Bronchial epithelial cell (primary cell): ENCODE data around the gene CFAP45. TPM values are rescaled to one million over a fixed set of nuclear protein-coding genes. Genes with fewer than 3 reads are reported as not detected.

Source experiments
- DNase-seq: peaks from one replicate; pipeline ENCODE4 v3.0.0-alpha.2; 2010; ENCODE audit warnings: low read depth
- FAIRE-seq: peaks from 2 replicates; lab custom pipeline; 2011; peaks lifted over from hg19 to GRCh38; lab: Jason Lieb, UNC
- H3K27me3 ChIP-seq: 2 replicates; pipeline ENCODE4 v1.5.1; 2011; ENCODE audit warnings: low read length; ENCODE audit not compliant: control insufficient read depth, insufficient read depth
- H3K36me3 ChIP-seq: 2 replicates; pipeline ENCODE4 v1.5.1; 2011; ENCODE audit warnings: low read length; ENCODE audit not compliant: control insufficient read depth, insufficient read depth
- H3K4me3 ChIP-seq: 2 replicates; pipeline ENCODE4 v1.5.1; 2011; ENCODE audit warnings: mild to moderate bottlenecking, low read depth, low read length, control low read depth
- CTCF ChIP-seq: IDR thresholded peaks from 2 replicates; pipeline ENCODE4 v1.5.1; 2011; ENCODE audit warnings: mild to moderate bottlenecking, moderate library complexity, low read length, control low read depth, inconsistent platforms; ENCODE audit not compliant: insufficient read depth, severe bottlenecking
- total RNA-seq: library from RNA; depleted of rRNA; stranded (reverse); fragments of >200 nt; gene quantifications from 2 replicates; pipeline ENCODE4 v1.2.1, GENCODE V29; 2014

The CFAP45 gene
- total RNA-seq, 1 donor from 2014 or later, result 0.53 TPM

DNA sequence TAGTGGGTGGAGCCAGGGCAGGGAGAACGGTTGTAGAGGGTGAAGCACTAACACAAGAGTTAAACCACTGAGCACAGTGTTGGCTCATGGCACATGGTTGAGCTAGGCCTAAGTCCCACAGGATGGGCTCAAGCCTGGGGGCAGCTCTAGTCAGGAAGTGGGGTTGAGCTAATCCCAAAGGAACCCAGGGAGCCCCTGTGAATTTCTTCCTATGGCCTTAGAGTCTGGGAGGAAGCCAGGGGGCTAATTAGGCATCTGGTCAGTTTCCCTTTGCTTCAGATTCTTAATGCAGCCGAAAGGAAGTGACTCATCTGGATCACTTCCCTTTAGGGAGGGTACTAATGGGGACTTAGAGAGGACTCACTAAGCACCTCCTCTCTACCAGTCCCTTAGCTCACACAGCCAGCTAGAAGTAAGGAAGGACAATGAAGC lies 10.1 kb downstream of the CFAP45 start:
- Histone ChIP-seq H3K27me3 (no peaks in the 10 kb centered on the region), H3K4me3 (no peak overlapping the region), H3K36me3 (no peaks in the 10 kb centered on the region)
- peak; percentile 86 for DNase-seq
- TF ChIP-seq CTCF, result no peak
- no peak for FAIRE-seq

GRCh38 chr1:159889202-159889601 lies 10.8 kb downstream of the CFAP45 start:
- FAIRE-seq, result no peak
- Histone ChIP-seq H3K36me3 (no peaks in the 10 kb centered on the region), H3K4me3 (no peak overlapping the region), H3K27me3 (no peaks in the 10 kb centered on the region)
- no peak for TF ChIP-seq CTCF
- no peak for DNase-seq

- TF ChIP-seq CTCF, result no peak
- no peaks in the 10 kb centered on the region for H3K36me3 ChIP-seq
- DNase-seq (no peak), FAIRE-seq (no peak)
- H3K4me3 ChIP-seq, result no peak overlapping the region
- no peaks in the 10 kb centered on the region for H3K27me3 ChIP-seq
These were observed 15.7 kb downstream of the CFAP45 start for GRCh38 chr1:159884296-159884695.

- DNase-seq, result no peak
- TF ChIP-seq CTCF, result no peak
- H3K4me3 ChIP-seq, result no peak overlapping the region
- no peaks in the 10 kb centered on the region for H3K27me3 ChIP-seq
- no peaks in the 10 kb centered on the region for H3K36me3 ChIP-seq
- no peak for FAIRE-seq
These were observed 16.8 kb downstream of the CFAP45 start for GRCh38 chr1:159883134-159883533.

DNA sequence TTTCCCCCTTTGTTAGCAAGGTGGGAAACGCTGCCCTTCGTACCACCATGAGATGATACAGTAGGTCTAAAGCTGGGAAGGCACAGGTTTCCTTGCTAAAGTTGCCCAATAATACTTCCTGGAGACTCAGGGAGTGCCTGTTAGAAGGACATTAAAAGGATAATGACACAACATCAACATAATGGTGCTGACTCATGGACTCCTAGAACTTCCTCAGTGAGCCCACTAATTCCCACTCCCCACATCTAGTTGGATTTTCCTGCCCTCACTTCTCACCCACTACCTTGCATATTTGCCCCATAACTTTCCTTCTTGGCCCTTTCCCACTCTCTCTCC lies 17.5 kb downstream of the CFAP45 start:
- Histone ChIP-seq H3K27me3 (no peaks in the 10 kb centered on the region), H3K36me3 (no peaks in the 10 kb centered on the region), H3K4me3 (no peak overlapping the region)
- peak; percentile 47 for FAIRE-seq
- no peak for TF ChIP-seq CTCF
- DNase-seq, result peak; percentile 85

- peak; percentile 96 for FAIRE-seq
- H3K36me3 ChIP-seq, result no peaks in the 10 kb centered on the region
These were observed 18.1 kb downstream of the CFAP45 start for GRCh38 chr1:159881622-159882526.

More at GRCh38 chr1:159881622-159882526, 18.1 kb downstream of the CFAP45 start:
- H3K4me3 ChIP-seq, result no peak overlapping the region
- peak; percentile 100 for DNase-seq
- no peak for TF ChIP-seq CTCF
- no peaks in the 10 kb centered on the region for H3K27me3 ChIP-seq
